Measurements from ENCODE around the gene CAMK2G.
"Not testable (repeated sequence)": the region's sequence is repeated elsewhere in the genome, so short reads cannot be mapped to it uniquely, and the experiment has no call there.

CAMK2G gene

GRCh38 chr10:73841061-73841421, 33.3 kb downstream of the CAMK2G start:
- DNase-seq (ENCODE audit: low read depth in 1 of 2, low spot score in 1 of 2), result no peak

- DNase-seq (ENCODE audit: low read depth in 1 of 2, low spot score in 1 of 2), result no peak
These were observed 33.8 kb downstream of the CAMK2G start for GRCh38 chr10:73840403-73841060.

GRCh38 chr10:73840056-73840402, 34.3 kb downstream of the CAMK2G start:
- no peak for DNase-seq (ENCODE audit: low read depth in 1 of 2, low spot score in 1 of 2)

- no peak for DNase-seq (ENCODE audit: low read depth in 1 of 2, low spot score in 1 of 2)
These were observed 34.9 kb downstream of the CAMK2G start for GRCh38 chr10:73839276-73839966.

GRCh38 chr10:73838827-73839226, 35.5 kb downstream of the CAMK2G start:
- no peak for DNase-seq (ENCODE audit: low read depth in 1 of 2, low spot score in 1 of 2)

- no peak for DNase-seq (ENCODE audit: low read depth in 1 of 2, low spot score in 1 of 2)
These were observed 36.3 kb downstream of the CAMK2G start for GRCh38 chr10:73838008-73838567.

- no peak for DNase-seq (ENCODE audit: low read depth in 1 of 2, low spot score in 1 of 2)
These were observed 37.3 kb downstream of the CAMK2G start for GRCh38 chr10:73837072-73837471.

GRCh38 chr10:73836427-73836980, 37.9 kb downstream of the CAMK2G start:
- no peak for DNase-seq (ENCODE audit: low read depth in 1 of 2, low spot score in 1 of 2)

GRCh38 chr10:73829090-73829489, 45.3 kb downstream of the CAMK2G start:
- not testable (repeated sequence) for DNase-seq (ENCODE audit: low read depth in 1 of 2, low spot score in 1 of 2)

- no peak for DNase-seq (ENCODE audit: low read depth in 1 of 2, low spot score in 1 of 2)
These were observed 46.2 kb downstream of the CAMK2G start for GRCh38 chr10:73828161-73828560.

- no peak for DNase-seq (ENCODE audit: low read depth in 1 of 2, low spot score in 1 of 2)
These were observed 46.8 kb downstream of the CAMK2G start for GRCh38 chr10:73827346-73828089.

GRCh38 chr10:73824146-73824725, 50.1 kb downstream of the CAMK2G start:
- DNase-seq (ENCODE audit: low read depth in 1 of 2, low spot score in 1 of 2), result no peak

- DNase-seq (ENCODE audit: low read depth in 1 of 2, low spot score in 1 of 2), result no peak
These were observed 51.0 kb downstream of the CAMK2G start for GRCh38 chr10:73823391-73823790.

- no peak for DNase-seq (ENCODE audit: low read depth in 1 of 2, low spot score in 1 of 2)
These were observed 54.8 kb downstream of the CAMK2G start for GRCh38 chr10:73819513-73820093.

- DNase-seq (ENCODE audit: low read depth in 1 of 2, low spot score in 1 of 2), result no peak
These were observed 55.3 kb downstream of the CAMK2G start for GRCh38 chr10:73819081-73819480.

- DNase-seq (ENCODE audit: low read depth in 1 of 2, low spot score in 1 of 2), result no peak
These were observed 56.0 kb downstream of the CAMK2G start for GRCh38 chr10:73818402-73818801.

GRCh38 chr10:73817826-73818225, 56.5 kb downstream of the CAMK2G start:
- DNase-seq (ENCODE audit: low read depth in 1 of 2, low spot score in 1 of 2), result no peak

GRCh38 chr10:73816917-73817729, 57.2 kb downstream of the CAMK2G start:
- no peak for DNase-seq (ENCODE audit: low read depth in 1 of 2, low spot score in 1 of 2)

GRCh38 chr10:73815719-73816030, 58.7 kb downstream of the CAMK2G start:
- DNase-seq (ENCODE audit: low read depth in 1 of 2, low spot score in 1 of 2), result no peak

Data from activated CD4-positive, alpha-beta T cell treated with anti-CD3 and anti-CD28 coated beads, Interleukin-2, amount 50 U/mL, for 24 hours (primary cell).